ENCODE data around the gene TMEM178B. TPM values are rescaled to one million over a fixed set of nuclear protein-coding genes. Genes with fewer than 3 reads are reported as not detected.

The TMEM178B gene
- total and polyA plus RNA-seq, 9 of the 15 experiments (the other 6 are each of a cell fraction or from before 2014, with no cell fraction given), result under 0.01 to 0.03 (median 0.01) TPM; not detected in 5

DNA sequence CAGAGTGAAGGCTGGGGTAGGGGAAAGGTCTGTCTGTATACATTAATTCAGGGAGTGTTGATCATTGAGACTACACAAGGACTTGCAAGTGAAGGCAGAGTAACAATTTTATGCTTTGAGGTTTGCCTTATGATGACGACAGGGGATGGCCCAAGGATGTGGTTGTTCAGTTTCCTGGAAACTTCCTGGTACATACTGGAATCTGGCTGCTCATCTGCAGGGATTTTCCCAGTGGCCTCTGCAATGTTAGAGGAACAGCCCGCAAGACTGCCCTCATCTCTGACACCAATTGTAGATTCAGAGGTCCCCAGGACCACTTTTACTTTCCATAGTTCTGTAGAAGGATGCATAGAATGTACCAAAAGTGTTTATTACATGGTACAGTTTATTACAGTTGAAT lies 189.6 kb downstream of the TMEM178B start:
- H2AFZ ChIP-seq (ENCODE audit: low read depth, low read length), result no peak overlapping the region
- no peaks in the 10 kb centered on the region for H3K9me3 ChIP-seq (replicated peaks; ENCODE audit: control insufficient read depth, insufficient read depth, low read depth, low read length)
- no peak for DNase-seq (ENCODE audit: extremely low read depth in 1 of 4, low spot score in 3 of 4)
- no peaks in the 10 kb centered on the region for H3K4me1 ChIP-seq (replicated peaks in 1 of 2; ENCODE audit: control insufficient read depth in 2 of 2, insufficient read depth in 2 of 2, low read length in 2 of 2)
- no peaks in the 10 kb centered on the region for H3K36me3 ChIP-seq (ENCODE audit: control insufficient read depth, insufficient read depth, low read length)
- in situ Hi-C loops (cut with MboI), result no loop called here
- H4K20me1 ChIP-seq (replicated peaks; ENCODE audit: control insufficient read depth, insufficient read depth, low read length), result no peaks in the 10 kb centered on the region
- no peaks in the 10 kb centered on the region for H3K9me1 ChIP-seq (ENCODE audit: control insufficient read depth, insufficient read depth, low read length)
- H3K4me2 ChIP-seq (ENCODE audit: insufficient read depth, low read length), result no peak overlapping the region
- no peak overlapping the region for H3K9ac ChIP-seq (ENCODE audit: insufficient read depth in 1 of 2, low read depth in 2 of 2, low read length in 2 of 2)
- H3K27ac ChIP-seq (ENCODE audit: extremely low read depth, low read depth, low read length), result no peak overlapping the region
- no TSS peak for BruUV-seq (replicated peaks)
- POLR2A ChIA-PET, result interaction anchor here (1.2 kb wide), 1 partner anchor 15 kb away, joined by 3 read pairs; no protein-coding TSS in a partner anchor
- FAIRE-seq, result no peak
- ATAC-seq, result no peak
- H3K79me2 ChIP-seq (ENCODE audit: control insufficient read depth, insufficient read depth, low read length), result no peaks in the 10 kb centered on the region
- H3K27me3 ChIP-seq (ENCODE audit: control insufficient read depth in 2 of 2, insufficient read depth in 2 of 2, low read length in 2 of 2), result peaks cover 0 to 7% of the 10 kb centered on the region in 2 experiments; a peak in 2 of 5 replicates
- WGBS (ENCODE audit: insufficient coverage, low coverage, missing lambda C conversion rate), result 0% methylated on average over 2 of the region's 2 CpGs
- no peak overlapping the region for H3K4me3 ChIP-seq
- CTCF ChIA-PET (ENCODE audit: low intra/inter-chr PET ratio), result no interaction called here
- intact Hi-C loops (cut with micrococcal nuclease), result no loop called here
- TF ChIP-seq GTF3C2 (IDR thresholded peaks at IDR 0.05; ENCODE audit: borderline replicate concordance, extremely low read depth, insufficient read length) (no peak), PHF8 (IDR thresholded peaks at IDR 0.05; ENCODE audit: borderline replicate concordance, low read length) (no peak), ZNF175 (CRISPR knock-in tag; IDR thresholded peaks at IDR 0.05; ENCODE audit: low read depth) (no peak), CEBPG (CRISPR knock-in tag; IDR thresholded peaks at IDR 0.05) (no peak), CEBPG (tag; conservative IDR thresholded peaks at IDR 0.05 in 1 of 2, IDR thresholded peaks at IDR 0.05 in 1 of 2) (no peak), RBM15 (IDR thresholded peaks at IDR 0.05; ENCODE audit: insufficient read depth, low read length) (no peak), ZBED1 (IDR thresholded peaks at IDR 0.05) (no peak), ZNF668 (CRISPR knock-in tag; IDR thresholded peaks at IDR 0.05) (no peak), HMG20A (CRISPR knock-in tag; conservative IDR thresholded peaks at IDR 0.05) (no peak), ETV6 (IDR thresholded peaks at IDR 0.05; ENCODE audit: borderline replicate concordance in 1 of 2, low read depth in 2 of 2, low read length in 1 of 2) (no peak), ETV6 (CRISPR knock-in tag; IDR thresholded peaks at IDR 0.05; ENCODE audit: borderline replicate concordance) (no peak), PRMT5 (CRISPR knock-in tag; IDR thresholded peaks at IDR 0.05) (no peak), TEAD1 (CRISPR knock-in tag; IDR thresholded peaks at IDR 0.05) (no peak), ZNF561 (CRISPR knock-in tag; conservative IDR thresholded peaks at IDR 0.05) (no peak), MED1 (CRISPR knock-in tag; IDR thresholded peaks at IDR 0.05; ENCODE audit: borderline replicate concordance) (no peak), IFI16 (CRISPR knock-in tag; IDR thresholded peaks at IDR 0.05) (no peak), RHOXF2B (CRISPR knock-in tag; conservative IDR thresholded peaks at IDR 0.05) (no peak), TAF15 (IDR thresholded peaks at IDR 0.05; ENCODE audit: low read depth, low read length) (no peak), U2AF2 (optimal IDR thresholded peaks at IDR 0.05; ENCODE audit: low read depth, low read length) (no peak), TCFL5 (CRISPR knock-in tag; conservative IDR thresholded peaks at IDR 0.05) (no peak)
- TF ChIP-seq, protein P1, sequence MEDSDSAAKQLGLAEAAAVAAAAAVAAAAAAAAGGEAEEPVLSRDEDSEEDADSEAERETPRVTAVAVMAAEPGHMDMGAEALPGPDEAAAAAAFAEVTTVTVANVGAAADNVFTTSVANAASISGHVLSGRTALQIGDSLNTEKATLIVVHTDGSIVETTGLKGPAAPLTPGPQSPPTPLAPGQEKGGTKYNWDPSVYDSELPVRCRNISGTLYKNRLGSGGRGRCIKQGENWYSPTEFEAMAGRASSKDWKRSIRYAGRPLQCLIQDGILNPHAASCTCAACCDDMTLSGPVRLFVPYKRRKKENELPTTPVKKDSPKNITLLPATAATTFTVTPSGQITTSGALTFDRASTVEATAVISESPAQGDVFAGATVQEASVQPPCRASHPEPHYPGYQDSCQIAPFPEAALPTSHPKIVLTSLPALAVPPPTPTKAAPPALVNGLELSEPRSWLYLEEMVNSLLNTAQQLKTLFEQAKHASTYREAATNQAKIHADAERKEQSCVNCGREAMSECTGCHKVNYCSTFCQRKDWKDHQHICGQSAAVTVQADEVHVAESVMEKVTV (CRISPR knock-in tag; IDR thresholded peaks at IDR 0.05), result no peak
